ENCODE results near the gene SLIT3. TPM values are rescaled to one million over a fixed set of nuclear protein-coding genes. Genes with fewer than 3 reads are reported as not detected.

SLIT3 gene
- polyA plus RNA-seq, 4 donors = 46.4 to 82.0 (median 57.9) TPM

GRCh38 chr5:169011009-169011408, 289.9 kb downstream of the SLIT3 start:
- no peak for DNase-seq (ENCODE audit: low read depth in 4 of 4, low spot score in 3 of 4)

- DNase-seq (ENCODE audit: low read depth in 4 of 4, low spot score in 3 of 4) = no peak
Measured at GRCh38 chr5:169009123-169009522, 291.8 kb downstream of the SLIT3 start.

- no peak for DNase-seq (ENCODE audit: low read depth in 4 of 4, low spot score in 3 of 4)
Measured at GRCh38 chr5:169006842-169007790, 293.8 kb downstream of the SLIT3 start.

- no peak for DNase-seq (ENCODE audit: low read depth in 4 of 4, low spot score in 3 of 4)
Measured at GRCh38 chr5:169004551-169004950, 296.4 kb downstream of the SLIT3 start.

- DNase-seq (ENCODE audit: low read depth in 4 of 4, low spot score in 3 of 4) = no peak
Measured at GRCh38 chr5:169003721-169004541, 297.0 kb downstream of the SLIT3 start.

GRCh38 chr5:169002953-169003555, 297.9 kb downstream of the SLIT3 start:
- DNase-seq (ENCODE audit: low read depth in 4 of 4, low spot score in 3 of 4) = no peak

- DNase-seq (ENCODE audit: low read depth in 4 of 4, low spot score in 3 of 4) = no peak
Measured at GRCh38 chr5:169001394-169001793, 299.5 kb downstream of the SLIT3 start.

GRCh38 chr5:168995024-168995423, 305.9 kb downstream of the SLIT3 start:
- no peak for DNase-seq (ENCODE audit: low read depth in 4 of 4, low spot score in 3 of 4)

- no peak for DNase-seq (ENCODE audit: low read depth in 4 of 4, low spot score in 3 of 4)
Measured at GRCh38 chr5:168992687-168993086, 308.3 kb downstream of the SLIT3 start.

GRCh38 chr5:168992016-168992415, 308.9 kb downstream of the SLIT3 start:
- DNase-seq (ENCODE audit: low read depth in 4 of 4, low spot score in 3 of 4) = no peak

GRCh38 chr5:168991311-168991710, 309.6 kb downstream of the SLIT3 start:
- DNase-seq (ENCODE audit: low read depth in 4 of 4, low spot score in 3 of 4) = no peak

GRCh38 chr5:168990679-168991078, 310.3 kb downstream of the SLIT3 start:
- no peak for DNase-seq (ENCODE audit: low read depth in 4 of 4, low spot score in 3 of 4)

- DNase-seq (ENCODE audit: low read depth in 4 of 4, low spot score in 3 of 4) = no peak
Measured at GRCh38 chr5:168989731-168990505, 311.0 kb downstream of the SLIT3 start.

- no peak for DNase-seq (ENCODE audit: low read depth in 4 of 4, low spot score in 3 of 4)
Measured at GRCh38 chr5:168988699-168989098, 312.2 kb downstream of the SLIT3 start.

- DNase-seq (ENCODE audit: low read depth in 4 of 4, low spot score in 3 of 4) = peak in 1 of 4 donors; percentile 60
Measured at GRCh38 chr5:168987543-168988300, 313.2 kb downstream of the SLIT3 start.

- no peak for DNase-seq (ENCODE audit: low read depth in 4 of 4, low spot score in 3 of 4)
Measured at GRCh38 chr5:168985454-168985853, 315.5 kb downstream of the SLIT3 start.

- no peak for DNase-seq (ENCODE audit: low read depth in 4 of 4, low spot score in 3 of 4)
Measured at GRCh38 chr5:168984135-168984675, 316.7 kb downstream of the SLIT3 start.

GRCh38 chr5:168979135-168979534, 321.8 kb downstream of the SLIT3 start:
- DNase-seq (ENCODE audit: low read depth in 4 of 4, low spot score in 3 of 4) = no peak

- DNase-seq (ENCODE audit: low read depth in 4 of 4, low spot score in 3 of 4) = no peak
Measured at GRCh38 chr5:168978500-168978899, 322.4 kb downstream of the SLIT3 start.
